ENCODE results near the gene RABGAP1L. TPM values are rescaled to one million over a fixed set of nuclear protein-coding genes. Genes with fewer than 3 reads are reported as not detected.

RABGAP1L gene
- total RNA-seq, 2 experiments from 2014 or later: 20.2 to 22.6 TPM

DNA sequence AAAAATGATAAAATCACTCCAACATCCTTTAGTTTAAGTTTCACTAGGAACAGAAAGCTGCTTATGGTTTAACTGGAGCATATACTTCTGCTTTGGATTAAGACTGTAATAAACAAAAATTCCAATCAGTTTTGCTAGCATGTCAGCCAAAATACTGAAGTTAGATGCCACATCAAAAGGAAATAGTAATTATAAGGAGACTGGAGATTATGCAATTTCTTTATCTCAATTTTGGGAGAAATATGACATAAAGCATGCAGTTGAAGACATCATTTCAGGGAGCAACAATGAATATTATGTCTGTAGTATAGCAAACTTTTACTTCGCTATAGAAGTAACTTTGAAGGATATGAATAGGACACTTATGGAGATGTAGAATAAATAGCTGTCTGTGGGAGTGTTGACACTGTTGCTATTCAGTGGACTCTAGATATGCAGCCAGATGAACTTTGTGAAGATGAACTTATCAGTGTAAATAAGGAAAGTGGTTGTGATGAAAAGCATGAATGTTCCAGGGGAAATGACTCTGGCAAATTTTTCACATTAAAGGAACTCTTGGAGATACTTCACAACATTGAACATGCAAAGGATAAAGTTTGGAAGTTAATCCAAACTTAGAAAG lies 107.8 kb downstream of the RABGAP1L start:
- peaks cover 2% of the 10 kb centered on the region for H3K36me3 Mint-ChIP-seq
- H3K4me1 Mint-ChIP-seq: no peaks in the 10 kb centered on the region
- no peaks in the 10 kb centered on the region for H3K9me3 Mint-ChIP-seq
- H3K4me3 Mint-ChIP-seq: no peak overlapping the region
- no peak for DNase-seq
- no peak overlapping the region for H3K27ac Mint-ChIP-seq
- no peaks in the 10 kb centered on the region for H3K27me3 Mint-ChIP-seq

GRCh38 chr1:174269989-174270651 lies 110.8 kb downstream of the RABGAP1L start:
- H3K4me3 Mint-ChIP-seq: no peak overlapping the region
- H3K27ac Mint-ChIP-seq: no peak overlapping the region
- no peaks in the 10 kb centered on the region for H3K4me1 Mint-ChIP-seq
- no peak for DNase-seq
- H3K9me3 Mint-ChIP-seq: no peaks in the 10 kb centered on the region
- H3K36me3 Mint-ChIP-seq: peaks cover 2% of the 10 kb centered on the region
- no peaks in the 10 kb centered on the region for H3K27me3 Mint-ChIP-seq

- Mint-ChIP-seq H3K27me3 (no peaks in the 10 kb centered on the region), H3K9me3 (no peaks in the 10 kb centered on the region), H3K27ac (no peak overlapping the region)
Observed at GRCh38 chr1:174273190-174273589, 113.9 kb downstream of the RABGAP1L start.

DNA sequence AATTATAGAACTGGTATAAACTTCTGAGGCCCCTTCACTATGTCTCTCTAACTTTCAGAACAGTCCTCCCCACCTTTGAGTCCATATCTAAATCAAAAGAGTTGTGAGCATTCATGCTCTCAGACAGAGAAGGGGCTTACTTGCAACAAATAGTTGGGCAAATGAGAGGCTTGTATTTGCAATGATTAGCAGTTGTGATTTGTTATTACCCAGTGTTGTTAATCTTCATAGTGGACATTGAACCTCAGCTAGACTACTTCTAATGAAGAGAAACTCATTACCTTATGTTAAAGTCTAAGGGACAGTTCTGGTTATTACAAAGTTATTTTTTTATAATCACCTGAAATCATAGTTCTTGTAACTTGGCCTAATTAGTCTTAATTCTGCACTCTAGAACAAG lies 114.5 kb downstream of the RABGAP1L start:
- Mint-ChIP-seq H3K27ac (no peak overlapping the region), H3K36me3 (no peaks in the 10 kb centered on the region), H3K4me1 (no peaks in the 10 kb centered on the region)

More at GRCh38 chr1:174273190-174273589, 113.9 kb downstream of the RABGAP1L start:
- DNase-seq: no peak
- no peaks in the 10 kb centered on the region for H3K4me1 Mint-ChIP-seq
- peaks cover 2% of the 10 kb centered on the region for H3K36me3 Mint-ChIP-seq
- no peak overlapping the region for H3K4me3 Mint-ChIP-seq

GRCh38 chr1:174274452-174274851 lies 115.1 kb downstream of the RABGAP1L start:
- H3K4me3 Mint-ChIP-seq: no peak overlapping the region
- no peaks in the 10 kb centered on the region for H3K36me3 Mint-ChIP-seq
- H3K9me3 Mint-ChIP-seq: no peaks in the 10 kb centered on the region
- H3K4me1 Mint-ChIP-seq: no peaks in the 10 kb centered on the region
- H3K27ac Mint-ChIP-seq: no peak overlapping the region
- H3K27me3 Mint-ChIP-seq: no peaks in the 10 kb centered on the region
- no peak for DNase-seq

More for the DNA sequence above, 114.5 kb downstream of the RABGAP1L start:
- Mint-ChIP-seq H3K9me3 (no peaks in the 10 kb centered on the region), H3K27me3 (no peaks in the 10 kb centered on the region), H3K4me3 (no peak overlapping the region)
- no peak for DNase-seq

DNA sequence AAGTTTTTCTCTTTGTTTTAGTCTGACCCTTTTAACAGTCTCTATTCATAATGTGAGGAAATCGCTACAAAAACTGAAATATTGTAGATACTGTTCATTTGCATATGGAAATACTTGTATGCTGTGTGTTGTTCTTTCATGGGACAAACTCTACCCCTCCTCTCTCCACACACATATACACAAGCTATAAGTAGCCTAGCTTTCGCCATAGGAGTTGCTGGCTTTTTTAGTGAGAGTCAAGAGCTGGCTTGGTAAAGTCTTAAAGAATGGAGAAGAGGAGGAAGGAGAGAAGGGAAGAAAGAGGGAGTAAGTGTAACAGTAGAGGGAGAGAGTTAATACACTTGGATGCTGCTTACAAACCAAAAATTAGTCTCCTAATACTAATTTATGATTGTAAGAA lies 115.6 kb downstream of the RABGAP1L start:
- Mint-ChIP-seq H3K27me3 (no peaks in the 10 kb centered on the region), H3K4me3 (no peak overlapping the region), H3K9me3 (no peaks in the 10 kb centered on the region), H3K27ac (no peak overlapping the region), H3K4me1 (no peaks in the 10 kb centered on the region), H3K36me3 (peaks cover 3% of the 10 kb centered on the region)
- no peak for DNase-seq

DNA sequence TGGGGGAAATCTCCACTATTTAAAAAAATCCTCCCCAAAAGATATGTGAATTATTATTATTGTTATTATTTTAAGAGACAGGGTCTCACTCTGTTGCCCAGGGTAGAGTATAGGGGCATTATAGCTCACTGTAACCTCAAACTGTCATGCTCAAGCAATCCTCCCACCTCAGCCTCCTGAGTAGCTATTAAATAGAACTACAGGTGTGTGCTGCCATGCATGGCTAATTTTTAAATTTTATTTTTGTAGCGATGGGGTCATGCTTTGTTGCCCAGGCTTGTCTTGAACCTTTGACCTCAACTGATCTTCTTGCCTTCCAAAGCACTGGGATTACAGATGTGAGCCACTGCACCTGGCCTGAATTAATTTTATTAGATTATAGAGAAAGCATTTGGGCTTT lies 116.8 kb downstream of the RABGAP1L start:
- Mint-ChIP-seq H3K4me3 (no peak overlapping the region), H3K27ac (no peak overlapping the region), H3K27me3 (no peaks in the 10 kb centered on the region), H3K9me3 (no peaks in the 10 kb centered on the region), H3K36me3 (peaks cover 12% of the 10 kb centered on the region), H3K4me1 (no peaks in the 10 kb centered on the region)
- no peak for DNase-seq

DNA sequence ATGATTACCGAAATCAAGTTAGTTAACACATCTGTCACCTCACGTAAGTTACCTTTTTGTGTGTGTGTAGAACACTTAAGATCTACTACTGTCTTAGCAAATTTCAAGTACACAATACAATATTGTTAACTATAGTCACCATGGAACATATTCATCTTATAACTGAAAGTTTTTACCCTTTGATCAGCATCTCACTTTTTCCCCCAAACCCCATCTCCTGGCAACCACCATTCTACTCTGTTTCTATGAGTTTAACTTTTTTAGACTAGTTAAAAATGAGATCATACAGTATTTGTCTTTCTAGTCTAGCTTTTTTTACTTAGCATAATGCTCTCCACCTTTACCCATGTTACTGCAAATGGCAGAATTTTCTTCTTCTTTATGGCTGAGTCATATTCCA lies 124.7 kb downstream of the RABGAP1L start:
- DNase-seq: no peak
- no peak overlapping the region for H3K27ac Mint-ChIP-seq
- H3K36me3 Mint-ChIP-seq: peaks cover 70% of the 10 kb centered on the region
- peaks cover 6% of the 10 kb centered on the region for H3K4me1 Mint-ChIP-seq
- H3K9me3 Mint-ChIP-seq: peaks cover 21% of the 10 kb centered on the region
- no peaks in the 10 kb centered on the region for H3K27me3 Mint-ChIP-seq
- no peak overlapping the region for H3K4me3 Mint-ChIP-seq

DNA sequence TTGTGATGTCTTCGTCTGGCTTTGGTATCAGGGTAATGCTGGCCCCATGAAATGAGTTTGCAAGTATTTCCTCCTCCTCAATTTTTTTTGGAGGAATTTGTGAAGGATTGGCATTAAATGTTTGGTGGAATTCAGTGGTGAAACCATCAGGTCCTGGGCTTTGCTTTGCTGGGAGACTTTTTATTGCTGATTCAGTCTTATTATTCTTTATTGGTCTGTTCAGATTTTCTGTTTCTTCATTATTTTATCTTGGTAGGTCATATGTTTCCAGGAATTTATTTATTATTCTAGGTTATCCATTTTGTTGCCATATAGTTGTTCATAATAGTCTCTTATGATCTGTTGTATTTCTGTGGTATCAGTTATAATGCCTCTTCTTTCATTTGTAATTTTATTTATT lies 126.7 kb downstream of the RABGAP1L start:
- peaks cover 77% of the 10 kb centered on the region for H3K36me3 Mint-ChIP-seq
- H3K4me1 Mint-ChIP-seq: peaks cover 6% of the 10 kb centered on the region
- no peak for DNase-seq
- no peak overlapping the region for H3K27ac Mint-ChIP-seq
- H3K9me3 Mint-ChIP-seq: peaks cover 29% of the 10 kb centered on the region
- no peaks in the 10 kb centered on the region for H3K27me3 Mint-ChIP-seq
- no peak overlapping the region for H3K4me3 Mint-ChIP-seq

DNA sequence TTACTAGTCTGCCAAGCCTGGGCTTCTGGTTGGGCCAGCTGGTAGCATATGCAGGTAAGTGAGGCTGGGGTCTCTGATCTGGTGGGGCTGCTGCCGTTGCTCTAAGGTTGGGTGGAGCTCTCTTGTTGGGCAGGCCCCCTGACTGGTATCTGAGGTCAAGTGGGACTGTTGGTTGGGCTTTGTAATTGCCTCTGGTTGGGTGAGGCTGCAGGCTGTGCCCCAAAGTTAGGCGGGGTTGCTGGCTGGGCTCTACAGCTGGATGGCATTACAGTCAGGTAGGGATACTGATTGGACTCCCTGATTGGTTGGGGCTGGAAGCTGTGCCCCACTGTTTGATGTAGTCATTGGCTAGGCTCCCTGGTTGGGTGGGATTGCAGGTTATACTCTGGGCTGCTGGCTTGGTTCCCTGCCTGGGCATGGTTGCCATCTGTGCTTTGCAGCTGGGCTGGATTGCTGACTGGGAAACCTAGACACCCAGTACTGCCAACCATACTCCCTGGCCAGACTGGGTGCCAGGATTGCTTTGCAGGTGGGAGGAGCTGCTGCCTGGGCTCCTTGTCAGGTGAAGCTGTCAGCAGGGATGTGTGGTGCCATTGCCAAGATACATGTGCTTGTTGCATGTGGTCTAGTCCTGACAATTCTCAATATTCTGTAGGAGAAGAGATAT lies 130.5 kb downstream of the RABGAP1L start:
- Mint-ChIP-seq H3K4me1 (no peaks in the 10 kb centered on the region), H3K27ac (no peak overlapping the region), H3K9me3 (peaks cover 26% of the 10 kb centered on the region), H3K36me3 (peaks cover 68% of the 10 kb centered on the region), H3K4me3 (no peak overlapping the region), H3K27me3 (no peaks in the 10 kb centered on the region)
- DNase-seq: no peak

DNA sequence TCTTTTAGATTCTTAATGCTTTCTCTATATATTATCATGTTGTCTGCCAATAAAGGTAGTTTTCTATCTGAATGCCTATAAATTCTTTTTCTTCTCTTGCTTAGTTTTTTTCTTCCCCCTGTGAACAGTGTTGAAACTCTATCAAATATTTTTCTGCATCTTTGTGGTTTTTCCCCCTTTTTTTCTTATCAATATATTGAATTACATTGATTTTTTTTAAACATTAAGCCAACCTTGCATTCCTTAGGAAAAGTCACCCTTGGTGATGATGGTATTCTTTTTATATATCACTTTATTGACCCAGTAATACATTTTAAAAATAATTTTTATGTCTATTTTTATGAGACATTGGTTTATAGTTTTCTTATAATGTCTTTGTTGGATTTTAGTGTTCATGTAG lies 131.7 kb downstream of the RABGAP1L start:
- H3K27ac Mint-ChIP-seq: no peak overlapping the region
- H3K36me3 Mint-ChIP-seq: peaks cover 56% of the 10 kb centered on the region
- H3K9me3 Mint-ChIP-seq: peaks cover 24% of the 10 kb centered on the region
- H3K4me3 Mint-ChIP-seq: no peak overlapping the region
- DNase-seq: no peak
- H3K27me3 Mint-ChIP-seq: no peaks in the 10 kb centered on the region
- H3K4me1 Mint-ChIP-seq: no peaks in the 10 kb centered on the region

DNA sequence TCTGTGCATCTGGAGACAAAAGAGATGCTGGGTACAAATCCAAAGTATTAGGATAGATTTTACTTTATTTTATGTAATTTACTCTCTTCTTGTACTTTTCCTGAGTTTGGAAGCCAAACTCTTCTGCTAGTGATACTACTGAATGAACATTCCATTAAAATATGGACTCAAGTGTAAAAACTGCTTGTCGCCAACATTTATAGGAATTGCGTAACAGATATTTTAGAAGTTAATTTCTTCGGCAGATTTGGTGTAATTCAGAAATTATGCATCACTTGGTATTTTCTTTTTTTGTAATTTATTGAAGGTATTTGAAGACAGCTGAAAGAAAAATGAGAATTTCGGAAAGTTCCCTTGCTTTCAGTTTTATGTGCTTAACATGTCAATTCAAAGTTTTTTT lies 137.0 kb downstream of the RABGAP1L start:
- DNase-seq: no peak
- Mint-ChIP-seq H3K4me1 (no peaks in the 10 kb centered on the region), H3K4me3 (no peak overlapping the region), H3K9me3 (peaks cover 1% of the 10 kb centered on the region), H3K36me3 (peaks cover 36% of the 10 kb centered on the region), H3K27ac (no peak overlapping the region), H3K27me3 (no peaks in the 10 kb centered on the region)

- H3K9me3 Mint-ChIP-seq: peaks cover 7% of the 10 kb centered on the region
- DNase-seq: no peak
- H3K4me1 Mint-ChIP-seq: peaks cover 2% of the 10 kb centered on the region
- no peak overlapping the region for H3K4me3 Mint-ChIP-seq
- peaks cover 42% of the 10 kb centered on the region for H3K36me3 Mint-ChIP-seq
- no peak overlapping the region for H3K27ac Mint-ChIP-seq
- no peaks in the 10 kb centered on the region for H3K27me3 Mint-ChIP-seq
Observed at GRCh38 chr1:174297351-174297750, 138.0 kb downstream of the RABGAP1L start.

DNA sequence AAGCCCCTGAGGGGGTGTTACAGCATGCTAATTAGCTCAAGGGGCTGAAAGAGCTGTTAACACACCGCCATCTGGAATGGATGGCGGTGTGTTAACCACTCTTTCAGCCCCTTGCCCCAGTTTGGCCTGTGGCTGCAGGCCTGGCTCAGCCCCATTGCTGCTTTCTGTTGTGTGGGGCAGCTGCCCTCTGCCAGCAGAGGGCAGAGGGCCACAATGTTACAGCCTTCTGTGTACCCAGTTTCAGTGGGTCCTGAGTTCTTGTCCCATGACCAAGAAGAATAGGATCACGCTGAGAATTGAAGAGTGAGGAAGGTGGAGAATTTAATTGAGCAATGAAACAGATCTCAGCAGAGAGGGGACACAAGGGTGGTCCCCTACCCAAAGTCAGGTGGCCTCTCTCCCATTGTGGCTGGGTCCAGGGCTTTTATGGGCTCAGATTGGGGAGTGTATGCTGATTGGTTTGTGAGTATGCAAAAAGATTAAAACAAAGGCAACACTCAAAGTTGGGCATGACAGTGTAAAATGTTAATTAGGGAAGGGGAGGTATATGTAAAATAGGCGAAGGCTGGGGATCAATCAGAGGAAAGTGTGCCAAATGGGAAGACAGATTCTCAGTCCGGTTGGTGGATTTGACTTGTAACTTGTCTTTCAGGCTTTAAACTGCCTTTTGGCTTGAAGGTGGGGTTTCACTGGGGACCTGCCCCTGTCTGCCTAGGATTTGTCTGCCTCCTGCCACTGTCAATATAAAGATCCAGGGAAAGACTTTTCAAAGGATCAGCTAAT lies 142.2 kb downstream of the RABGAP1L start:
- H3K27me3 Mint-ChIP-seq: no peaks in the 10 kb centered on the region
- peaks cover 2% of the 10 kb centered on the region for H3K4me1 Mint-ChIP-seq
- DNase-seq: no peak
- no peak overlapping the region for H3K27ac Mint-ChIP-seq
- no peak overlapping the region for H3K4me3 Mint-ChIP-seq
- peaks cover 52% of the 10 kb centered on the region for H3K36me3 Mint-ChIP-seq
- peaks cover 15% of the 10 kb centered on the region for H3K9me3 Mint-ChIP-seq

GRCh38 chr1:174308604-174309003 lies 149.3 kb downstream of the RABGAP1L start:
- no peak overlapping the region for H3K27ac Mint-ChIP-seq
- H3K4me1 Mint-ChIP-seq: no peaks in the 10 kb centered on the region
- no peak overlapping the region for H3K4me3 Mint-ChIP-seq
- DNase-seq: no peak
- H3K27me3 Mint-ChIP-seq: no peaks in the 10 kb centered on the region
- H3K36me3 Mint-ChIP-seq: peaks cover 80% of the 10 kb centered on the region
- H3K9me3 Mint-ChIP-seq: peaks cover 50% of the 10 kb centered on the region

Data from activated naive CD8-positive, alpha-beta T cell treated with anti-CD3 and anti-CD28 coated beads for 36 hours (primary cell).